ENCODE results near the gene B3GNT3.
A peak's percentile ranks its signal among the peaks of the same experiment; 100 is the strongest.

Gene B3GNT3

GRCh38 chr19:17794731-17795494, at the start of gene B3GNT3:
TSS of gene B3GNT3 (plus strand) at chr19:17795138. CDS start at chr19:17807808, 12,670 bp downstream.
- DNase-seq (ENCODE audit: low spot score), result peak; percentile 90

GRCh38 chr19:17747205-17748098, 47.5 kb upstream of the B3GNT3 start:
- peak; percentile 91 for DNase-seq (ENCODE audit: low spot score)

GRCh38 chr19:17748884-17749638, 45.9 kb upstream of the B3GNT3 start:
- DNase-seq (ENCODE audit: low spot score), result no peak

GRCh38 chr19:17749912-17750317, 45.0 kb upstream of the B3GNT3 start:
- DNase-seq (ENCODE audit: low spot score), result no peak

GRCh38 chr19:17751103-17751911, 43.6 kb upstream of the B3GNT3 start, which contains the start of gene FCHO1:
TSS of gene FCHO1 (plus strand) at chr19:17751477. CDS start at chr19:17755165, 3,688 bp downstream.
- no peak for DNase-seq (ENCODE audit: low spot score)

GRCh38 chr19:17751912-17752273, 43.0 kb upstream of the B3GNT3 start:
- DNase-seq (ENCODE audit: low spot score), result no peak

GRCh38 chr19:17752865-17753639, 41.9 kb upstream of the B3GNT3 start:
- no peak for DNase-seq (ENCODE audit: low spot score)

GRCh38 chr19:17753976-17754375, 41.0 kb upstream of the B3GNT3 start:
- peak; percentile 26 for DNase-seq (ENCODE audit: low spot score)

GRCh38 chr19:17754634-17755442, 40.1 kb upstream of the B3GNT3 start:
- DNase-seq (ENCODE audit: low spot score), result no peak

- no peak for DNase-seq (ENCODE audit: low spot score)
Observed at GRCh38 chr19:17755443-17755890, 39.5 kb upstream of the B3GNT3 start.

GRCh38 chr19:17755977-17756670, 38.8 kb upstream of the B3GNT3 start:
- peak; percentile 21 for DNase-seq (ENCODE audit: low spot score)

- peak; percentile 50 for DNase-seq (ENCODE audit: low spot score)
Observed at GRCh38 chr19:17757125-17757524, 37.8 kb upstream of the B3GNT3 start.

- DNase-seq (ENCODE audit: low spot score), result no peak
Observed at GRCh38 chr19:17758515-17758914, 36.4 kb upstream of the B3GNT3 start.

GRCh38 chr19:17761148-17761547, 33.8 kb upstream of the B3GNT3 start:
- DNase-seq (ENCODE audit: low spot score), result no peak

- peak; percentile 33 for DNase-seq (ENCODE audit: low spot score)
Observed at GRCh38 chr19:17762505-17763229, 32.3 kb upstream of the B3GNT3 start.

- DNase-seq (ENCODE audit: low spot score), result no peak
Observed at GRCh38 chr19:17764348-17764747, 30.6 kb upstream of the B3GNT3 start.

- no peak for DNase-seq (ENCODE audit: low spot score)
Observed at GRCh38 chr19:17765069-17765618, 29.8 kb upstream of the B3GNT3 start.

GRCh38 chr19:17766543-17767131, 28.3 kb upstream of the B3GNT3 start:
- peak; percentile 87 for DNase-seq (ENCODE audit: low spot score)

Data from kidney tubule cell (primary cell).